ENCODE measurements around the gene RYR1.
"Not testable (repeated sequence)": the region's sequence is repeated elsewhere in the genome, so short reads cannot be mapped to it uniquely, and the experiment has no call there.

The RYR1 gene

GRCh38 chr19:38485541-38486285 lies 52.2 kb downstream of the RYR1 start:
- Histone ChIP-seq H3K36me3 (ENCODE audit: insufficient read depth, low read length) (no peaks in the 10 kb centered on the region), H3K4me1 (ENCODE audit: control insufficient read depth, insufficient read depth, low read length) (no peaks in the 10 kb centered on the region), H3K27me3 (ENCODE audit: control insufficient read depth, insufficient read depth, low read length) (no peaks in the 10 kb centered on the region), H3K9me3 (replicated peaks; ENCODE audit: low read length) (no peaks in the 10 kb centered on the region), H3K4me2 (ENCODE audit: low read length) (no peak overlapping the region), H3K4me3 (ENCODE audit: low read length) (no peak overlapping the region), H3K9ac (ENCODE audit: low read depth, low read length) (no peak overlapping the region)

GRCh38 chr19:38486731-38487336 lies 53.3 kb downstream of the RYR1 start:
- Histone ChIP-seq H3K36me3 (ENCODE audit: insufficient read depth, low read length) (no peaks in the 10 kb centered on the region), H3K9me3 (replicated peaks; ENCODE audit: low read length) (no peaks in the 10 kb centered on the region), H3K27me3 (ENCODE audit: control insufficient read depth, insufficient read depth, low read length) (no peaks in the 10 kb centered on the region), H3K4me3 (ENCODE audit: low read length) (no peak overlapping the region), H3K4me2 (ENCODE audit: low read length) (no peak overlapping the region), H3K9ac (ENCODE audit: low read depth, low read length) (no peak overlapping the region), H3K4me1 (ENCODE audit: control insufficient read depth, insufficient read depth, low read length) (no peaks in the 10 kb centered on the region)

DNA sequence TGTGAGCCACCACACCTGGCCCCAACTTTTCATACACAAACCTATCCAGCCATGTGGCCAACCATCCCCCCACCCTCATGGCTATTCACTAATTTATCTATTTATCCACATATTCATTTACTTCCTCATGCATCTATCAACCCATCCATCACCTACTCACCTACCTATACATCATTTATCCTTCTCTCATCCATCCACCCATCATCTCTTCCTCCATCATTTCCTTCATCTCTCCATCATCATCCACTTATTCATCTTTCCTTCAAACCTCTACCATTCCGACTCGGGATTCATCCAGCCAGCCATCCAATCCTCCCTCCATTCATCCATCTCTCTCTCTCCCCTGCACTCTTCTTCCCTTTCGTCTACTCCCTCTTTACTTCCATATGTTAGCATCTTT lies 54.6 kb downstream of the RYR1 start:
- Histone ChIP-seq H3K4me3 (ENCODE audit: low read length) (no peak overlapping the region), H3K9me3 (replicated peaks; ENCODE audit: low read length) (no peaks in the 10 kb centered on the region), H3K36me3 (ENCODE audit: insufficient read depth, low read length) (no peaks in the 10 kb centered on the region), H3K9ac (ENCODE audit: low read depth, low read length) (no peak overlapping the region), H3K4me2 (ENCODE audit: low read length) (no peak overlapping the region), H3K4me1 (ENCODE audit: control insufficient read depth, insufficient read depth, low read length) (no peaks in the 10 kb centered on the region), H3K27me3 (ENCODE audit: control insufficient read depth, insufficient read depth, low read length) (no peaks in the 10 kb centered on the region)

GRCh38 chr19:38488776-38489481 lies 55.4 kb downstream of the RYR1 start:
- no peaks in the 10 kb centered on the region for H3K4me1 ChIP-seq (ENCODE audit: control insufficient read depth, insufficient read depth, low read length)
- no peaks in the 10 kb centered on the region for H3K36me3 ChIP-seq (ENCODE audit: insufficient read depth, low read length)
- H3K9me3 ChIP-seq (replicated peaks; ENCODE audit: low read length): no peaks in the 10 kb centered on the region
- H3K27me3 ChIP-seq (ENCODE audit: control insufficient read depth, insufficient read depth, low read length): no peaks in the 10 kb centered on the region
- H3K4me3 ChIP-seq (ENCODE audit: low read length): no peak overlapping the region
- no peak overlapping the region for H3K9ac ChIP-seq (ENCODE audit: low read depth, low read length)
- no peak overlapping the region for H3K4me2 ChIP-seq (ENCODE audit: low read length)

DNA sequence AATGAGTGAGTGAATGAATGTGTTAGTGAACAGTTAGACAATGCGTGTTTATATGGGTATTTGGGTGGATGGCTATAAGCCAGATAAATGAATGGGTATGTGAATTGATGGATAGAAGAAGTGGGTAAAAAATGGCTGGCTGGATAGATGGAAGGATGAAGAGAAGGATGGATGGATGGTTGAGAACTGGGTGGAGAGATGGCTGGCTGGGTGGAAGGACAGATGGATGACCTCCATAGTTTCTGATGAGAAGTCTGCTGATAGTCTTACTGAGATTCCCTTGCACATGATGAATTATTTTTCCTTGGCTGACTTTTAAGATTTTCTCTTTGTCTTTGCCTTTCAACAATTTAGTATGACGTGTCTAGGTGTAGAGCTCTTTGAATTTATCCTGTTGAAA lies 57.4 kb downstream of the RYR1 start:
- Histone ChIP-seq H3K9me3 (replicated peaks; ENCODE audit: low read length) (no peaks in the 10 kb centered on the region), H3K4me1 (ENCODE audit: control insufficient read depth, insufficient read depth, low read length) (no peaks in the 10 kb centered on the region)

GRCh38 chr19:38492181-38492813 lies 58.8 kb downstream of the RYR1 start:
- Histone ChIP-seq H3K9me3 (replicated peaks; ENCODE audit: low read length) (no peaks in the 10 kb centered on the region), H3K9ac (ENCODE audit: low read depth, low read length) (no peak overlapping the region), H3K4me3 (ENCODE audit: low read length) (no peak overlapping the region), H3K4me2 (ENCODE audit: low read length) (no peak overlapping the region), H3K36me3 (ENCODE audit: insufficient read depth, low read length) (no peaks in the 10 kb centered on the region), H3K4me1 (ENCODE audit: control insufficient read depth, insufficient read depth, low read length) (no peaks in the 10 kb centered on the region), H3K27me3 (ENCODE audit: control insufficient read depth, insufficient read depth, low read length) (no peaks in the 10 kb centered on the region)

More for the DNA sequence above, 57.4 kb downstream of the RYR1 start:
- H3K9ac ChIP-seq (ENCODE audit: low read depth, low read length): no peak overlapping the region
- H3K4me2 ChIP-seq (ENCODE audit: low read length): no peak overlapping the region
- no peaks in the 10 kb centered on the region for H3K36me3 ChIP-seq (ENCODE audit: insufficient read depth, low read length)
- H3K4me3 ChIP-seq (ENCODE audit: low read length): no peak overlapping the region
- no peaks in the 10 kb centered on the region for H3K27me3 ChIP-seq (ENCODE audit: control insufficient read depth, insufficient read depth, low read length)

GRCh38 chr19:38494379-38494778 lies 60.9 kb downstream of the RYR1 start:
- no peak overlapping the region for H3K4me2 ChIP-seq (ENCODE audit: low read length)
- H3K4me3 ChIP-seq (ENCODE audit: low read length): no peak overlapping the region
- H3K36me3 ChIP-seq (ENCODE audit: insufficient read depth, low read length): no peaks in the 10 kb centered on the region
- H3K9ac ChIP-seq (ENCODE audit: low read depth, low read length): no peak overlapping the region
- no peaks in the 10 kb centered on the region for H3K4me1 ChIP-seq (ENCODE audit: control insufficient read depth, insufficient read depth, low read length)
- H3K9me3 ChIP-seq (replicated peaks; ENCODE audit: low read length): no peaks in the 10 kb centered on the region
- no peaks in the 10 kb centered on the region for H3K27me3 ChIP-seq (ENCODE audit: control insufficient read depth, insufficient read depth, low read length)

DNA sequence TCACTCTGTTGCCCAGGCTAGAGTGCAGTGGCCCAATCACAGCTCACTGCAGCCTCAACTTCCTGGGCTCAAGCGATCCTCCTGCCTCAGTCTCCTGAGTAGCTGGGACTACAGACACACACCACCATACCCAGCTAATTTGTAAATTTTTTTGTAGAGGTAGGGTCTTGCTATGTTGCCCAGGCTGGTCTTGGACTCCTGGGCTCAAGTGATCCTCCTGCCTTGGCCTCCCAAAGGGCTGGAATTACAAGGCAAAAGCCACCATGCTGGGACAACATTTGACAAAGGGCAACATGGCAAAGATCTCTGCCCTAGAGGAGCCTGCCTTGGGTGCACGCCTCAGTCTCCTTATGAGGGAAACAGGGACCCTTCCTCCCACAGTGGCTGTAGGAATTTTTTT lies 61.9 kb downstream of the RYR1 start:
- H3K9me3 ChIP-seq (replicated peaks; ENCODE audit: low read length); H3K4me2 ChIP-seq (ENCODE audit: low read length); H3K27me3 ChIP-seq (ENCODE audit: control insufficient read depth, insufficient read depth, low read length); H3K4me1 ChIP-seq (ENCODE audit: control insufficient read depth, insufficient read depth, low read length); H3K36me3 ChIP-seq (ENCODE audit: insufficient read depth, low read length); H3K4me3 ChIP-seq (ENCODE audit: low read length); H3K9ac ChIP-seq (ENCODE audit: low read depth, low read length): not testable (repeated sequence)

DNA sequence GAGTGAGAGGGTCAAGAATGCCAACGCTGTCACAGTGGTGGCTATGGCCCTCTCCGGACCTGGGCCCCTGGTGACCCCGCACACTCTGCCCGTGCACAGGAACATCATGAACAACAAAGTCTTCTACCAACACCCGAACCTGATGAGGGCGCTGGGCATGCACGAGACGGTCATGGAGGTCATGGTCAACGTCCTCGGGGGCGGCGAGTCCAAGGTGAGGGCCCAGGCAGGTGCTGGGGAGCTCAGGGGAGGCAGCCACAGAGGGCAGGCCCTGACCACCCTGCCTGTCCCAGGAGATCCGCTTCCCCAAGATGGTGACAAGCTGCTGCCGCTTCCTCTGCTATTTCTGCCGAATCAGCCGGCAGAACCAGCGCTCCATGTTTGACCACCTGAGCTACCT lies 62.6 kb downstream of the RYR1 start:
- H3K9ac ChIP-seq (ENCODE audit: low read depth, low read length): no peak overlapping the region
- H3K9me3 ChIP-seq (replicated peaks; ENCODE audit: low read length): no peaks in the 10 kb centered on the region
- no peaks in the 10 kb centered on the region for H3K36me3 ChIP-seq (ENCODE audit: insufficient read depth, low read length)
- H3K4me2 ChIP-seq (ENCODE audit: low read length): no peak overlapping the region
- no peak overlapping the region for H3K4me3 ChIP-seq (ENCODE audit: low read length)
- H3K27me3 ChIP-seq (ENCODE audit: control insufficient read depth, insufficient read depth, low read length): no peaks in the 10 kb centered on the region
- H3K4me1 ChIP-seq (ENCODE audit: control insufficient read depth, insufficient read depth, low read length): no peaks in the 10 kb centered on the region

- no peak overlapping the region for H3K4me3 ChIP-seq (ENCODE audit: low read length)
- H3K27me3 ChIP-seq (ENCODE audit: control insufficient read depth, insufficient read depth, low read length): no peaks in the 10 kb centered on the region
- no peaks in the 10 kb centered on the region for H3K36me3 ChIP-seq (ENCODE audit: insufficient read depth, low read length)
- no peak overlapping the region for H3K9ac ChIP-seq (ENCODE audit: low read depth, low read length)
- H3K9me3 ChIP-seq (replicated peaks; ENCODE audit: low read length): no peaks in the 10 kb centered on the region
- H3K4me2 ChIP-seq (ENCODE audit: low read length): no peak overlapping the region
- no peaks in the 10 kb centered on the region for H3K4me1 ChIP-seq (ENCODE audit: control insufficient read depth, insufficient read depth, low read length)
These were observed 63.4 kb downstream of the RYR1 start for GRCh38 chr19:38496603-38497487.

GRCh38 chr19:38497907-38498306 lies 64.4 kb downstream of the RYR1 start:
- Histone ChIP-seq H3K9ac (ENCODE audit: low read depth, low read length) (no peak overlapping the region), H3K9me3 (replicated peaks; ENCODE audit: low read length) (no peaks in the 10 kb centered on the region), H3K4me2 (ENCODE audit: low read length) (no peak overlapping the region), H3K4me1 (ENCODE audit: control insufficient read depth, insufficient read depth, low read length) (no peaks in the 10 kb centered on the region), H3K4me3 (ENCODE audit: low read length) (no peak overlapping the region), H3K27me3 (ENCODE audit: control insufficient read depth, insufficient read depth, low read length) (no peaks in the 10 kb centered on the region), H3K36me3 (ENCODE audit: insufficient read depth, low read length) (no peaks in the 10 kb centered on the region)
